K562 treated with DMSO at 1 percent for 4 hours (cell line): ENCODE results near the gene KCNK17. TPM values are rescaled to one million over a fixed set of nuclear protein-coding genes. Genes with fewer than 3 reads are reported as not detected.

Experiments used
- total RNA-seq: library from RNA; unstranded; fragments of 300-600 nt; gene quantifications from 2 replicates; pipeline ENCODE4 v1.2.3, GENCODE V29; 2022; ENCODE audit not compliant: insufficient read depth

Gene KCNK17, protein sequence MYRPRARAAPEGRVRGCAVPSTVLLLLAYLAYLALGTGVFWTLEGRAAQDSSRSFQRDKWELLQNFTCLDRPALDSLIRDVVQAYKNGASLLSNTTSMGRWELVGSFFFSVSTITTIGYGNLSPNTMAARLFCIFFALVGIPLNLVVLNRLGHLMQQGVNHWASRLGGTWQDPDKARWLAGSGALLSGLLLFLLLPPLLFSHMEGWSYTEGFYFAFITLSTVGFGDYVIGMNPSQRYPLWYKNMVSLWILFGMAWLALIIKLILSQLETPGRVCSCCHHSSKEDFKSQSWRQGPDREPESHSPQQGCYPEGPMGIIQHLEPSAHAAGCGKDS
- total RNA-seq = not detected in 2 replicates

DNA sequence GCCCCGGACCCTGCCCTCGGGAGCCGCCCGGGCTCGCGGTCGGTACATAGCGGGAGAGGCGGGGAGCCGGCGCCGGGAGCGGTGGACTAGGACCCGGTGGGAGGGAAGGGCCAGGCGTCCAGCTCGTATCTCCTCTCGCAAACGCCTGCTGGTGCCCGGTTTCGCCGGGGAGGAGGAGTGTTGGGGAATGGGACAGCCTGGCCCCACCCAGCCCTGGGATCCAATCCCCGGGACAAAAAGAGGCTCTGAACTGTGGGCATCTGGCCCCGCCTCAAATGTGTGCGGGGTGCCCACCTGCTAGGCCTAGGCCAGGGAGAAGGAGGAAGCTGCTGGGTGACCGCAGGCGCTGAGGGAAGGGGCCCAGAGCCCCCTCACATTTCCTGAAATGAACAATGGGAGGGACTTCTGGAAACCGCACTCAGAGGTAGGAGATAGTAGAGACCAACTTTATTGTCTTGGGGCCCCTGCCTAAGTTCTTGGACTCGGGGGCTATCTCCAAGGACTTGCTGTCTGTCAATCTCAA is at the start of gene KCNK17:
Gene KCNK17 (minus strand): TSS at position 147 of the 523 bp plus-strand sequence. CDS start 99 bp downstream, at position 48.

DNA sequence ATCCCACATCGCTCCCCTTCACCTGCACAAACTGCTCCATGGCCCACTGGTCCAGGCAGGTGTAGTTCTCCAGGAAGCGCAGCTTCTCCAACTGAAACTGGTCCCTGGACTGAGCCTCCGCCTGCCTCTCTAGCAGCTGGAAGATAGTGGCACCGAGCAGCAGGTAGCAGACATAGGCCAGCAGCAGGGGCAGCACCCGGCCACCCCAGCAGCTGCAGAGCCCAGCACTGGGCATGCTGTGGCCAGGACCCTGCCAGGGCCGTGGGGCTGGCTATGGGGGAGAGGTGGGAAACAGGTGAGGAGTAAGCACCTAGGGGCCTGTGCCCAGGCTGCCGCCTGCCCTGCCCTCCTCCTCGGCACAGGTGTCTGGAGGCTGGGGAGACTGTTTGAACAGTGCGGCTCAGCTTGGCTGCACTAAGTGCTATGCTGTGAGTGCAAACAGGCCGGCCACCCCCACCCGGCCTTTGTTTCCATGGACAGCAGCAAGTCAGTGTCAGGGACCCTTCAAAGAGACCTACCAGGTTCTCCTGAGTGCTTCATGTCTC is 8.2 kb upstream of the KCNK17 start, which contains the start of gene KCNK16:
Gene KCNK16 (minus strand): TSS at position 397 of the 545 bp plus-strand sequence. CDS start 162 bp downstream, at position 235.

Other genes with a start within 250 kb of the KCNK17 start
- 4.5 and 6.8 TPM in 2 replicates for gene SAYSD1, start 199.2 kb downstream of the KCNK17 start, total RNA-seq
- gene KCNK5, start 84.9 kb downstream of the KCNK17 start, total RNA-seq = 11.6 and 18.5 TPM in 2 replicates
- gene KCNK16, start 8.3 kb upstream of the KCNK17 start, total RNA-seq = not detected in 2 replicates